ENCODE measurements around the gene RBM25.

RBM25 gene

DNA sequence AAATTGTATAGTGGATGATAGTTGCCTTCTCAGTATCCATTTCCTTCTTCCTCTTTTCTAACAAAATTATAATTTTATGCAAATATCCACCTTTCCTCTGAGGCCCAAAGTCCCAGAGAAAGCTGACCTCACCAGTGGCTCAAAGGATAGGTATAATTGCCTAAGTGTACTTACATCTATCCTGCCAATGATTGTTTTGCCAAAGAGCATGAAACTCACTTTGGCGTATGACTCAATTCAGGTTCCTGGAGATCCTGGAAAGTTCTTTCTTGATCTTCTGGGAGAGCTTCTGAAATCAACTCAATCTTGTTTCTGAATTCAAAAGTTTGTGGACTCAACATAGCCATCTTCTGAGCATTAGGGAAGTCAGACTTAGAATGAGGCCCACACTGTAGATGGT is 10.5 kb upstream of the RBM25 start:
- no peak overlapping the region for H2BK120ac ChIP-seq (ENCODE audit: low read depth, low read length)
- H4K91ac ChIP-seq (ENCODE audit: low read length): no peak overlapping the region
- H3K9ac ChIP-seq (ENCODE audit: low read length): no peak overlapping the region
- WGBS: 100% methylated on average over 1 of the region's 1 CpG
- H3K18ac ChIP-seq (ENCODE audit: low read depth in 1 of 2, low read length in 2 of 2): no peak overlapping the region
- no peak overlapping the region for H2BK12ac ChIP-seq (ENCODE audit: low read length in 2 of 2)
- no peaks in the 10 kb centered on the region for H3K27me3 ChIP-seq (ENCODE audit: control insufficient read depth in 1 of 2, insufficient read depth in 1 of 2, low read length in 2 of 2)
- H2AK5ac ChIP-seq (ENCODE audit: low read length, severe bottlenecking): no peak overlapping the region
- no peak overlapping the region for H3K4me3 ChIP-seq (ENCODE audit: insufficient read depth in 1 of 2, low read depth in 1 of 2, low read length in 2 of 2)
- H3K27ac ChIP-seq (ENCODE audit: low read length, poor library complexity, severe bottlenecking): no peak overlapping the region
- no peak overlapping the region for H3K4ac ChIP-seq (ENCODE audit: low read depth in 1 of 2, low read length in 2 of 2)
- no peak overlapping the region for H4K8ac ChIP-seq (ENCODE audit: low read length)
- H3K4me1 ChIP-seq (ENCODE audit: control insufficient read depth, insufficient read depth, low read depth, low read length): no peaks in the 10 kb centered on the region
- no peak for DNase-seq
- H2AFZ ChIP-seq (ENCODE audit: low read depth, low read length): no peak overlapping the region
- no peak overlapping the region for H2BK5ac ChIP-seq (ENCODE audit: low read depth, low read length, poor library complexity, severe bottlenecking)
- no peaks in the 10 kb centered on the region for H3K36me3 ChIP-seq (ENCODE audit: control insufficient read depth in 1 of 2, insufficient read depth in 2 of 2, low read depth in 1 of 2, low read length in 2 of 2)
- H3K79me1 ChIP-seq (replicated peaks; ENCODE audit: low read length, poor library complexity, severe bottlenecking): no peaks in the 10 kb centered on the region
- H2BK15ac ChIP-seq (ENCODE audit: low read depth, poor library complexity, severe bottlenecking): no peak overlapping the region
- no peak overlapping the region for H3K23ac ChIP-seq (ENCODE audit: low read length in 2 of 2)
- no peaks in the 10 kb centered on the region for H3K9me3 ChIP-seq (ENCODE audit: control insufficient read depth, low read length)
- H3K14ac ChIP-seq (ENCODE audit: low read length in 2 of 2): no peak overlapping the region
- H3K4me2 ChIP-seq (ENCODE audit: low read length, poor library complexity, severe bottlenecking): no peak overlapping the region

DNA sequence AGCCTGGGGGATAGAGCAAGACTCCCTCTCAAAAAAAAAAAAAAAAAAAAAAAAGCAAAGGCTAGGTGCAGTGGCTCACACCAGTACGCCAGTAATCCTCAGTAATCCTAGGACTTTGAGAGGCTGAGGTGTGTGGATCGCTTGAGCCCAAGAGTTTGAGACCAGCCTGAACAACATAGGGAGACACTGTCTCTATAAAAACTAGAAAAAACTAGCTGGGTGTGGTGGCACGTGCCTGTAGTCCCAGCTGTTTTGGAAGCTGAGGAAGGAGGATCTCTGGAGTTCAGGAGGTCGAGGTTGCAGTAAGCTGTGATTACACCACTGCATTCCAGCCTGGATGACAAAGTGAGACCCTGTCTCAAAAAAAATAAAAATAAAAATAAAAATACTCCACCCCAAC is 8.9 kb upstream of the RBM25 start:
- no peak overlapping the region for H2AFZ ChIP-seq (ENCODE audit: low read depth, low read length)
- no peaks in the 10 kb centered on the region for H3K27me3 ChIP-seq (ENCODE audit: control insufficient read depth in 1 of 2, insufficient read depth in 1 of 2, low read length in 2 of 2)
- 68% methylated on average over 3 of the region's 4 CpGs for WGBS
- no peak overlapping the region for H2AK5ac ChIP-seq (ENCODE audit: low read length, severe bottlenecking)
- no peak overlapping the region for H3K18ac ChIP-seq (ENCODE audit: low read depth in 1 of 2, low read length in 2 of 2)
- no peaks in the 10 kb centered on the region for H3K79me1 ChIP-seq (replicated peaks; ENCODE audit: low read length, poor library complexity, severe bottlenecking)
- no peak overlapping the region for H2BK15ac ChIP-seq (ENCODE audit: low read depth, poor library complexity, severe bottlenecking)
- no peak overlapping the region for H3K9ac ChIP-seq (ENCODE audit: low read length)
- no peak overlapping the region for H2BK5ac ChIP-seq (ENCODE audit: low read depth, low read length, poor library complexity, severe bottlenecking)
- H3K27ac ChIP-seq (ENCODE audit: low read length, poor library complexity, severe bottlenecking): no peak overlapping the region
- no peak overlapping the region for H2BK12ac ChIP-seq (ENCODE audit: low read length in 2 of 2)
- peak; percentile 16 for DNase-seq
- no peak overlapping the region for H3K4me3 ChIP-seq (ENCODE audit: insufficient read depth in 1 of 2, low read depth in 1 of 2, low read length in 2 of 2)
- H3K14ac ChIP-seq (ENCODE audit: low read length in 2 of 2): no peak overlapping the region
- H4K8ac ChIP-seq (ENCODE audit: low read length): no peak overlapping the region
- no peak overlapping the region for H3K4ac ChIP-seq (ENCODE audit: low read depth in 1 of 2, low read length in 2 of 2)
- no peaks in the 10 kb centered on the region for H3K9me3 ChIP-seq (ENCODE audit: control insufficient read depth, low read length)
- H3K23ac ChIP-seq (ENCODE audit: low read length in 2 of 2): no peak overlapping the region
- no peaks in the 10 kb centered on the region for H3K36me3 ChIP-seq (ENCODE audit: control insufficient read depth in 1 of 2, insufficient read depth in 2 of 2, low read depth in 1 of 2, low read length in 2 of 2)
- no peak overlapping the region for H2BK120ac ChIP-seq (ENCODE audit: low read depth, low read length)
- no peak overlapping the region for H4K91ac ChIP-seq (ENCODE audit: low read length)
- H3K4me2 ChIP-seq (ENCODE audit: low read length, poor library complexity, severe bottlenecking): no peak overlapping the region
- H3K4me1 ChIP-seq (ENCODE audit: control insufficient read depth, insufficient read depth, low read depth, low read length): no peaks in the 10 kb centered on the region

DNA sequence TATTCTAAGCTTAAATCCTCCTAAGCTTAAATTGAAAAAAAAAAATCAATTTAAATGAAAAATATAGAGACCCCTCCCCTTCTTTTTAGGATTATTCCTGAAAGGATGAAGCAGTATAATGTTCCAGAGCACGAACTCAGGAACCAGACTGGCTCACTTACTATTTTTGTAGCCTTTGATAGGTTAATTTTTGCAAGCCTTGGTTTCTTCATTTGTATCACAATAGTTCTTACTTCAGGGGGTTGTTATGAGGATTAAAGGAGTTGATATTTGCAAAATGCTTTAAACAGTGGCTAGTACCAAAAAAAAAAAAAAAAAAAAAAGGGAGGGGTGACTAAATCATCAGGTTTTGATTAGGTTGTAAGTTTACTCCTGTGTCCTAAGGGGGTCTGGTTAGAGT is 3.1 kb upstream of the RBM25 start:
- Histone ChIP-seq H2BK15ac (ENCODE audit: low read depth, poor library complexity, severe bottlenecking) (no peak overlapping the region), H2BK12ac (ENCODE audit: low read length in 2 of 2) (no peak overlapping the region), H3K23ac (ENCODE audit: low read length in 2 of 2) (no peak overlapping the region), H2AFZ (ENCODE audit: low read depth, low read length) (no peak overlapping the region), H3K36me3 (ENCODE audit: control insufficient read depth in 1 of 2, insufficient read depth in 2 of 2, low read depth in 1 of 2, low read length in 2 of 2) (no peaks in the 10 kb centered on the region), H3K4me2 (ENCODE audit: low read length, poor library complexity, severe bottlenecking) (no peak overlapping the region), H3K4ac (ENCODE audit: low read depth in 1 of 2, low read length in 2 of 2) (no peak overlapping the region), H2BK120ac (ENCODE audit: low read depth, low read length) (no peak overlapping the region), H3K27ac (ENCODE audit: low read length, poor library complexity, severe bottlenecking) (no peak overlapping the region), H3K4me1 (ENCODE audit: control insufficient read depth, insufficient read depth, low read depth, low read length) (peaks cover 5% of the 10 kb centered on the region), H4K91ac (ENCODE audit: low read length) (no peak overlapping the region), H3K14ac (ENCODE audit: low read length in 2 of 2) (no peak overlapping the region), H2BK5ac (ENCODE audit: low read depth, low read length, poor library complexity, severe bottlenecking) (no peak overlapping the region), H3K27me3 (ENCODE audit: control insufficient read depth in 1 of 2, insufficient read depth in 1 of 2, low read length in 2 of 2) (no peaks in the 10 kb centered on the region), H3K9ac (ENCODE audit: low read length) (no peak overlapping the region), H3K9me3 (ENCODE audit: control insufficient read depth, low read length) (no peaks in the 10 kb centered on the region), H4K8ac (ENCODE audit: low read length) (no peak overlapping the region), H3K79me1 (replicated peaks; ENCODE audit: low read length, poor library complexity, severe bottlenecking) (peaks cover 1% of the 10 kb centered on the region), H2AK5ac (ENCODE audit: low read length, severe bottlenecking) (no peak overlapping the region), H3K4me3 (ENCODE audit: insufficient read depth in 1 of 2, low read depth in 1 of 2, low read length in 2 of 2) (no peak overlapping the region), H3K18ac (ENCODE audit: low read depth in 1 of 2, low read length in 2 of 2) (no peak overlapping the region)
- no CpG with 5 or more reads among the region's 1 CpG for WGBS
- DNase-seq: no peak

DNA sequence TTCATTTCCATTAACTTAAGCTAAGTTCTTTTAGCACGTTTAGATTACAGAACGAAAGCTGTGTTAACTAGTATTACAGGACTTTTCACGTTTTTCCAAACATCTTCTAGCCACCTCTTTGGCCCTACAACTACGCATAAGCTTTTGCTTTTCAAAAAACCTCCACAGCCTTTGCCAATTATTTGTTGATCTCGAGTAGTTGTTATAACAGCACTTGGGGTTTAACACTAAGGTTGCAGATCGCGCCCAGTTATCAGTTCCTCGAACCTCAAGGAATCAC is 450 bp upstream of the RBM25 start:
- no peaks in the 10 kb centered on the region for H3K9me3 ChIP-seq (ENCODE audit: control insufficient read depth, low read length)
- H3K79me1 ChIP-seq (replicated peaks; ENCODE audit: low read length, poor library complexity, severe bottlenecking): peaks cover 1% of the 10 kb centered on the region
- WGBS: 11% methylated on average over 8 of the region's 8 CpGs
- peak overlapping the region; percentile 22 for H2BK120ac ChIP-seq (ENCODE audit: low read depth, low read length)
- no peak overlapping the region for H3K23ac ChIP-seq (ENCODE audit: low read length in 2 of 2)
- H3K4me3 ChIP-seq (ENCODE audit: insufficient read depth in 1 of 2, low read depth in 1 of 2, low read length in 2 of 2): peak overlapping the region; percentile 38 to 94
- peak overlapping the region; percentile 96 for H3K27ac ChIP-seq (ENCODE audit: low read length, poor library complexity, severe bottlenecking)
- no peak overlapping the region for H2AFZ ChIP-seq (ENCODE audit: low read depth, low read length)
- no peak overlapping the region for H4K91ac ChIP-seq (ENCODE audit: low read length)
- H3K36me3 ChIP-seq (ENCODE audit: control insufficient read depth in 1 of 2, insufficient read depth in 2 of 2, low read depth in 1 of 2, low read length in 2 of 2): peaks cover 0 to 3% of the 10 kb centered on the region in 2 experiments
- peak overlapping the region; percentile 57 to 84 for H3K18ac ChIP-seq (ENCODE audit: low read depth in 1 of 2, low read length in 2 of 2)
- H4K8ac ChIP-seq (ENCODE audit: low read length): peak overlapping the region; percentile 76
- H3K9ac ChIP-seq (ENCODE audit: low read length): peak overlapping the region; percentile 99
- peaks cover 9% of the 10 kb centered on the region for H3K4me1 ChIP-seq (ENCODE audit: control insufficient read depth, insufficient read depth, low read depth, low read length)
- H2BK15ac ChIP-seq (ENCODE audit: low read depth, poor library complexity, severe bottlenecking): no peak overlapping the region
- no peak overlapping the region for H2BK12ac ChIP-seq (ENCODE audit: low read length in 2 of 2)
- H3K4ac ChIP-seq (ENCODE audit: low read depth in 1 of 2, low read length in 2 of 2): peak overlapping the region in 1 of 2 experiments; percentile 53
- DNase-seq: no peak
- no peak overlapping the region for H2AK5ac ChIP-seq (ENCODE audit: low read length, severe bottlenecking)
- H2BK5ac ChIP-seq (ENCODE audit: low read depth, low read length, poor library complexity, severe bottlenecking): no peak overlapping the region
- peak overlapping the region; percentile 60 for H3K4me2 ChIP-seq (ENCODE audit: low read length, poor library complexity, severe bottlenecking)
- H3K27me3 ChIP-seq (ENCODE audit: control insufficient read depth in 1 of 2, insufficient read depth in 1 of 2, low read length in 2 of 2): no peaks in the 10 kb centered on the region
- no peak overlapping the region for H3K14ac ChIP-seq (ENCODE audit: low read length in 2 of 2)

All from mesenchymal stem cell (in vitro differentiated cells and primary cell).